Panc1 (cell line): Measurements from ENCODE around the gene KCTD13. TPM values are rescaled to one million over a fixed set of nuclear protein-coding genes. Genes with fewer than 3 reads are reported as not detected.

Experiments used
- ATAC-seq: fragments of 200-7000 bp; cut with Tn5 transposase; 2 replicates; pipeline ENCODE4 v1.9.1; 2020; ENCODE audit warnings: mild to moderate bottlenecking, moderate library complexity
- BruUV-seq: library from RNA; stranded (reverse); fragments of 400-500 nt; replicated peaks from 2 replicates; lab custom pipeline; 2021; lab: Mats Ljungman, UMichigan
- CTCF ChIA-PET: fragments of 300-600 bp; sonication (Branson Sonifier 250); formaldehyde crosslinking; loops from one replicate; lab custom pipeline; 2022; ENCODE audit warnings: antibody characterized with exemption; lab: Charles Lee
- POLR2A ChIA-PET: fragments of 300-600 bp; sonication (Branson Sonifier 250); formaldehyde crosslinking; loops from one replicate; lab custom pipeline; 2022; ENCODE audit warnings: antibody characterized with exemption; lab: Charles Lee
- DNase-seq: peaks from one replicate; pipeline ENCODE4 v3.0.0-alpha.2; 2010; ENCODE audit warnings: low read depth, low spot score
- H3K27ac ChIP-seq: 2 replicates; pipeline ENCODE4 v1.5.1; 2011; ENCODE audit warnings: mild to moderate bottlenecking, low read length, inconsistent platforms
- H3K27me3 ChIP-seq: fragments of 200-500 bp; sonication (Bioruptor generic); 2 replicates; pipeline ENCODE4 v1.6.0; 2014; ENCODE audit warnings: low read length, inconsistent platforms; ENCODE audit not compliant: control insufficient read depth, insufficient read depth
- H3K36me3 ChIP-seq: fragments of 200-500 bp; sonication (Bioruptor generic); 2 replicates; pipeline ENCODE4 v1.5.1; 2014; ENCODE audit warnings: inconsistent platforms, mild to moderate bottlenecking, low read length, moderate library complexity; ENCODE audit not compliant: control insufficient read depth, insufficient read depth
- H3K4me1 ChIP-seq: 2 replicates; pipeline ENCODE4 v1.5.1; 2011; ENCODE audit warnings: inconsistent platforms, mild to moderate bottlenecking, low read length, moderate library complexity; ENCODE audit not compliant: control insufficient read depth, insufficient read depth
- H3K4me3 ChIP-seq, 2 experiments: 2 replicates each; pipeline ENCODE4 v1.5.1; 2011 to 2012; ENCODE audit warnings: low read depth in 2 of 2, low read length in 2 of 2, mild to moderate bottlenecking in 2 of 2, inconsistent platforms in 1 of 2, moderate library complexity in 1 of 2
- H3K9me3 ChIP-seq: fragments of 200-500 bp; sonication (Bioruptor generic); 2 replicates; pipeline ENCODE4 v1.5.1; 2014; ENCODE audit warnings: low read depth, mild to moderate bottlenecking, inconsistent platforms, low read length, moderate library complexity; ENCODE audit not compliant: control insufficient read depth, insufficient read depth
- CTCF ChIP-seq: fragments of 450-650 bp; IDR thresholded peaks from 2 replicates; pipeline ENCODE4 v1.5.1; 2017; ENCODE audit warnings: mild to moderate bottlenecking
- POLR2AphosphoS5 ChIP-seq: IDR thresholded peaks from 2 replicates; pipeline ENCODE4 v1.6.1; 2012; ENCODE audit warnings: mild to moderate bottlenecking, low read depth, low read length, moderate library complexity
- REST ChIP-seq, 2 experiments: IDR thresholded peaks; 2 replicates each; pipeline ENCODE4 v1.6.1; 2011 to 2012; ENCODE audit warnings: low read depth in 2 of 2, control low read depth in 1 of 2, low read length in 1 of 2, mild to moderate bottlenecking in 1 of 2, moderate library complexity in 1 of 2; ENCODE audit not compliant: insufficient read depth in 1 of 2
- SIN3A ChIP-seq: IDR thresholded peaks from 2 replicates; pipeline ENCODE4 v1.6.1; 2012; ENCODE audit warnings: low read depth, mild to moderate bottlenecking, low read length, moderate library complexity, borderline replicate concordance; ENCODE audit not compliant: insufficient read depth
- TCF7L2 ChIP-seq: IDR thresholded peaks from 2 replicates; pipeline ENCODE4 v1.6.1; 2011; ENCODE audit warnings: mild to moderate bottlenecking, low read depth, low read length, inconsistent platforms
- in situ Hi-C: cut with HindIII; loops from 2 replicates; pipeline ENCODE4 v1.10.0; 2016; ENCODE audit warnings: low sequenced_read_pairs, low pct_unique_long_range_greater_than_20kb
- intact Hi-C: fragments of 100-400 bp; cut with micrococcal nuclease; formaldehyde crosslinking; loops from one replicate; pipeline ENCODE4 v1.10.0; 2022; ENCODE audit not compliant: unreplicated experiment
- total RNA-seq: library from RNA; stranded (reverse); gene quantifications from one replicate; pipeline ENCODE4 v1.2.1, GENCODE V29; 2021; ENCODE audit not compliant: unreplicated experiment

Gene KCTD13
- total RNA-seq, 1 experiment from 2014 or later, result 45.7 TPM

- in situ Hi-C loops (no loop called here), intact Hi-C loops (no loop called here)
- DNase-seq, result no peak
- peak; percentile 62 for ATAC-seq
- Histone ChIP-seq H3K4me3 (no peak overlapping the region), H3K4me1 (no peaks in the 10 kb centered on the region), H3K27ac (no peak overlapping the region), H3K9me3 (no peaks in the 10 kb centered on the region), H3K27me3 (no peaks in the 10 kb centered on the region), H3K36me3 (no peaks in the 10 kb centered on the region)
- POLR2A ChIA-PET, result interaction anchor here (0.7 kb wide), 1 partner anchor 23 kb away, joined by 7 read pairs; the partner anchor contains the start of gene ASPHD1
- no peak for TF ChIP-seq SIN3A
- TF ChIP-seq POLR2AphosphoS5, result no peak
- TF ChIP-seq REST (IDR thresholded peaks at IDR 0.05; ENCODE audit: insufficient read depth in 1 of 2, low read depth in 2 of 2, low read length in 1 of 2), result no peak
- TF ChIP-seq TCF7L2, result no peak
- no peak for TF ChIP-seq CTCF
- CTCF ChIA-PET, result interaction anchor here (0.5 kb wide), 1 partner anchor 51 kb away, joined by 10 read pairs; no protein-coding TSS in a partner anchor
- BruUV-seq, result no TSS peak
These were observed 48.6 kb downstream of the KCTD13 start for GRCh38 chr16:29877266-29877961.

DNA sequence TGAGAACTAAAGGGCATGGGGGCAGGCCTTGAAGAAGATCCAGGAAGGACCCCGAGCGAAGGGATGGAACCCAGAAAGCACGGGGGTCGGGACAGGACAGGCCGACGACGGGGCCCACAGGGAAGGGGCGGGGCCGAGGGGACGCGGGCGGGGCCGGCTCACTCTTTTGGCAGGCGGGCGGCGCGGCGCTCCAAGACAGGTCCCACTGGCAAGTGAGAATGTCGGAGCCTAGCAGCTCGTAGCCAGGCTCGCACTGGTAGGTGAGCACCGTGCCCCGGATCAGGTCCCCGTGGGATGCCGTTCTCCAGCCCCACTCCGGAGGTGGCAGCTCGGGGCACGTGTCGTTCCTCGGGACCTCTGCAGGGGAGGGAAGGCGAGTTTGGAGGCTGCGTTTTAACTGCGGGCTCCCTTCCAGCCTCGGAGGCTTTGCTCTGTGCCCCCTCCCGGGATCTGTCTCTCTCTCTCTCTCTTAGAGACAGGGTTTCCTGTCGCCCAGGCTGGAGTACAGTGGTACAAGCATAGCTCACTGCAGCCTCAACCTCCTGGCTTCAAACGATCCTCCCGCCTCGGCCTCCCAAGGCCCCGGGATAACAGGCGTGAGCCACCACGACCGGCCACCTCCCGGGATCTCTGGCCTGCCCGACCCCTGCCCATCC lies 49.3 kb downstream of the KCTD13 start:
- Histone ChIP-seq H3K4me3 (no peak overlapping the region), H3K4me1 (no peaks in the 10 kb centered on the region), H3K36me3 (no peaks in the 10 kb centered on the region), H3K27me3 (no peaks in the 10 kb centered on the region), H3K27ac (no peak overlapping the region), H3K9me3 (no peaks in the 10 kb centered on the region)
- ATAC-seq (no peak), DNase-seq (no peak)
- BruUV-seq, result no TSS peak
- POLR2A ChIA-PET, result no interaction called here
- CTCF ChIA-PET, result no interaction called here
- in situ Hi-C loops (no loop called here), intact Hi-C loops (no loop called here)
- TF ChIP-seq REST (IDR thresholded peaks at IDR 0.05; ENCODE audit: insufficient read depth in 1 of 2, low read depth in 2 of 2, low read length in 1 of 2) (no peak), CTCF (no peak), TCF7L2 (no peak), SIN3A (no peak), POLR2AphosphoS5 (no peak)
